K562 (cell line): ENCODE data around the gene USH2A. TPM values are rescaled to one million over a fixed set of nuclear protein-coding genes. Genes with fewer than 3 reads are reported as not detected.

Experiments
- ATAC-seq: fragments of 200-7000 bp; cut with Tn5 transposase; 3 replicates; pipeline ENCODE4 v1.9.1; 2020; ENCODE audit warnings: moderate library complexity
- BruUV-seq: library from RNA; stranded (reverse); fragments of 400-500 nt; replicated peaks from 2 replicates; lab custom pipeline; 2021; lab: Mats Ljungman, UMichigan
- CTCF ChIA-PET: fragments of 300-600 bp; formaldehyde crosslinking; extraction: SDS; loops from one replicate; lab custom pipeline; 2021; ENCODE audit warnings: low intra/inter-chr PET ratio; lab: Yijun Ruan, JAX
- POLR2A ChIA-PET: fragments of 300-600, 350-650 bp; sonication (Branson Sonifier 250); formaldehyde crosslinking; extraction: SDS; loops from one replicate; lab custom pipeline; 2021; ENCODE audit warnings: antibody characterized with exemption, inconsistent platforms; lab: Yijun Ruan, JAX
- DNase-seq, 4 experiments: peaks; one replicate each; pipeline versions ENCODE4 v3.0.0 to v3.0.0-alpha.2; 2011 to 2018; ENCODE audit warnings: low spot score in 3 of 4, mixed read lengths in 3 of 4; ENCODE audit errors: extremely low read depth in 1 of 4
- FAIRE-seq: peaks from 2 replicates; lab custom pipeline; 2011; peaks lifted over from hg19 to GRCh38; lab: Jason Lieb, UNC
- H2AFZ ChIP-seq: 2 replicates; pipeline ENCODE4 v1.6.0; 2011; ENCODE audit warnings: low read depth, low read length, control low read depth, inconsistent platforms
- H3K27ac ChIP-seq: fragments of 200-600 bp; 3 replicates; pipeline ENCODE4 v1.8.0; 2011; ENCODE audit warnings: low read depth, mild to moderate bottlenecking, control low read depth, inconsistent platforms, low read length, moderate library complexity, mixed read lengths; ENCODE audit errors: extremely low read depth
- H3K27me3 ChIP-seq, 2 experiments: fragments of 300-600 bp in 1 of 2; 2 replicates in 1 of 2; 3 replicates in 1 of 2; pipeline versions ENCODE4 v1.6.0 to v1.8.0; 2011; ENCODE audit warnings: inconsistent platforms in 2 of 2, low read length in 2 of 2, mild to moderate bottlenecking in 1 of 2, mixed read lengths in 1 of 2, moderate library complexity in 1 of 2; ENCODE audit not compliant: control insufficient read depth in 2 of 2, insufficient read depth in 2 of 2
- H3K36me3 ChIP-seq: fragments of 300-600 bp; 3 replicates; pipeline ENCODE4 v1.8.0; 2011; ENCODE audit warnings: mild to moderate bottlenecking, low read length, inconsistent platforms; ENCODE audit not compliant: control insufficient read depth, insufficient read depth
- H3K4me1 ChIP-seq, 2 experiments: fragments of 200-600 bp in 1 of 2; replicated peaks in 1 of 2; 2 replicates in 1 of 2; 3 replicates in 1 of 2; pipeline versions ENCODE4 v1.5.1 to v1.8.0; 2011; ENCODE audit warnings: inconsistent platforms in 2 of 2, low read length in 2 of 2, mild to moderate bottlenecking in 1 of 2, mixed read lengths in 1 of 2, moderate library complexity in 1 of 2; ENCODE audit not compliant: control insufficient read depth in 2 of 2, insufficient read depth in 2 of 2
- H3K4me2 ChIP-seq: 2 replicates; pipeline ENCODE4 v1.6.1; 2011; ENCODE audit warnings: low read length, control low read depth, inconsistent platforms, mixed read lengths; ENCODE audit not compliant: insufficient read depth
- H3K4me3 ChIP-seq: fragments of 200-600 bp; sonication (generic), shearing (Covaris generic); 2 replicates; pipeline ENCODE4 v1.5.1; 2016; ENCODE audit warnings: control low read depth, inconsistent platforms
- H3K79me2 ChIP-seq: fragments of 200-600 bp; 3 replicates; pipeline ENCODE4 v1.8.0; 2011; ENCODE audit warnings: low read length, inconsistent platforms; ENCODE audit not compliant: control insufficient read depth, insufficient read depth
- H3K9ac ChIP-seq, 2 experiments: 2 replicates each; pipeline versions ENCODE4 v1.6.0 to v1.6.1; 2011; ENCODE audit warnings: low read depth in 2 of 2, low read length in 2 of 2, control low read depth in 1 of 2, inconsistent platforms in 1 of 2, mild to moderate bottlenecking in 1 of 2, mixed read lengths in 1 of 2; ENCODE audit not compliant: insufficient read depth in 1 of 2
- H3K9me1 ChIP-seq: one replicate; pipeline ENCODE4 v1.6.0; 2011; ENCODE audit warnings: inconsistent platforms, mild to moderate bottlenecking, low read length, moderate library complexity; ENCODE audit not compliant: control insufficient read depth, insufficient read depth
- H3K9me3 ChIP-seq: replicated peaks from 2 replicates; pipeline ENCODE4 v1.5.1; 2011; ENCODE audit warnings: low read depth, low read length, inconsistent platforms; ENCODE audit not compliant: control insufficient read depth, insufficient read depth
- H4K20me1 ChIP-seq: replicated peaks from 2 replicates; pipeline ENCODE4 v1.6.1; 2011; ENCODE audit warnings: low read length, inconsistent platforms, mixed read lengths; ENCODE audit not compliant: control insufficient read depth, insufficient read depth
- BHLHE40 ChIP-seq: IDR thresholded peaks from 2 replicates; pipeline ENCODE4 v1.6.1; 2011; ENCODE audit warnings: low read length, improper control_type of control experiment
- EZH2 ChIP-seq: IDR thresholded peaks from 2 replicates; pipeline ENCODE4 v1.6.1; 2012; ENCODE audit warnings: low read depth, mild to moderate bottlenecking, inconsistent platforms, low read length, borderline replicate concordance
- HLTF ChIP-seq: fragments of 450-650 bp; IDR thresholded peaks from 2 replicates; pipeline ENCODE4 v1.6.1; 2016
- NFYB ChIP-seq: IDR thresholded peaks from 2 replicates; pipeline ENCODE4 v1.6.1; 2011; ENCODE audit warnings: mild to moderate bottlenecking, moderate library complexity; ENCODE audit not compliant: insufficient read length; ENCODE audit errors: extremely low read depth
- RBM34 ChIP-seq: fragments of 200-400 bp; formaldehyde crosslinking; IDR thresholded peaks from 2 replicates; pipeline ENCODE4 v1.6.1; 2018; ENCODE audit warnings: low read length, borderline replicate concordance; ENCODE audit not compliant: insufficient read depth
- SNIP1 ChIP-seq: fragments of 450-650 bp; IDR thresholded peaks from 2 replicates; pipeline ENCODE4 v1.7.1; 2017; ENCODE audit warnings: low read depth, mild to moderate bottlenecking
- ZNF175 ChIP-seq: fragments of 200-800 bp; sonication (Bioruptor generic); IDR thresholded peaks from 2 replicates; pipeline ENCODE4 v1.6.1; 2016; ENCODE audit warnings: low read depth, mild to moderate bottlenecking, missing genetic modification characterization, missing compliant biosample characterization
- WGBS: fragments of 100-300 bp; shearing (Covaris generic); methylation state at CpG from one replicate; pipeline ENCODE4 v1.1.6; 2016; ENCODE audit warnings: low coverage, mixed read lengths; ENCODE audit not compliant: insufficient coverage; ENCODE audit errors: missing lambda C conversion rate; 5-methylcytosine and 5-hydroxymethylcytosine counted together
- in situ Hi-C: fragments of 300-500 bp; cut with MboI; formaldehyde crosslinking; loops from 4 replicates; pipeline ENCODE4 v1.15.0; 2018; ENCODE audit warnings: inconsistent platforms, mixed read lengths
- intact Hi-C: fragments of 100-400 bp; cut with micrococcal nuclease; formaldehyde crosslinking; loops from 2 replicates; pipeline ENCODE4 v1.14.2; 2022
- polyA plus RNA-seq, 8 experiments: library from polyadenylated mRNA; depleted of rRNA in 4 of 8; stranded (reverse) in 5 of 8; unstranded in 3 of 8; fragments of >200 nt; fragmentation: Nextera tagmentation in 2 of 8; fragmentation: Illumina TruSeq in 1 of 8; extraction: Ambion mirVana in 2 of 8; extraction: Trizol in 1 of 8; gene quantifications; 2 replicates each; pipeline versions ENCODE4 v1.2.1 to v1.2.3, GENCODE V29; 2011 to 2014; ENCODE audit warnings: inconsistent platforms in 1 of 8, missing spikeins in 1 of 8
- total RNA-seq, 7 experiments: library from RNA; depleted of rRNA in 6 of 7; stranded (reverse); fragments of >200 nt in 6 of 7; fragmentation: Illumina TruSeq in 2 of 7; extraction: Trizol in 2 of 7; gene quantifications; 2 replicates each; pipeline versions ENCODE4 v1.2.1 to v1.2.3, GENCODE V29; 2011 to 2021; ENCODE audit warnings: low replicate concordance in 1 of 7

The USH2A gene
- total and polyA plus RNA-seq, 9 of the 15 experiments (the other 6 are each of a cell fraction or from before 2014, with no cell fraction given) = under 0.01 TPM; not detected in 7

GRCh38 chr1:215650446-215651149 is 772.6 kb downstream of the USH2A start:
- Histone ChIP-seq H3K27me3 (no peaks in the 10 kb centered on the region), H3K36me3 (no peaks in the 10 kb centered on the region), H3K4me2 (no peak overlapping the region), H3K79me2 (no peaks in the 10 kb centered on the region), H3K4me1 (no peaks in the 10 kb centered on the region), H3K9me1 (no peaks in the 10 kb centered on the region), H3K9me3 (no peaks in the 10 kb centered on the region), H3K27ac (no peak overlapping the region), H3K4me3 (no peak overlapping the region), H2AFZ (no peak overlapping the region), H3K9ac (no peak overlapping the region), H4K20me1 (no peaks in the 10 kb centered on the region)
- POLR2A ChIA-PET = interaction anchor here (1.1 kb wide), 1 partner anchor 12 kb away, joined by 3 read pairs; no protein-coding TSS in a partner anchor
- DNase-seq = no peak
- CTCF ChIA-PET = no interaction called here
- 0% methylated on average over 8 of the region's 9 CpGs for WGBS
- no peak for FAIRE-seq
- intact Hi-C loops (no loop called here), in situ Hi-C loops (no loop called here)
- no TSS peak for BruUV-seq
- no peak for TF ChIP-seq SNIP1
- no peak for TF ChIP-seq HLTF
- no peak for TF ChIP-seq ZNF175 (CRISPR knock-in tag)
- TF ChIP-seq RBM34 = no peak
- no peak for TF ChIP-seq NFYB
- TF ChIP-seq BHLHE40 = no peak
- no peak for TF ChIP-seq EZH2
- 0 out of 3 replicates have a peak, but pooled peaks have one; percentile 13 for ATAC-seq
